Mesenchymal stem cell (in vitro differentiated cells and primary cell): ENCODE results near the gene NFKBIB.
"Not testable (repeated sequence)": the region's sequence is repeated elsewhere in the genome, so short reads cannot be mapped to it uniquely, and the experiment has no call there.

ENCODE experiments used
- DNase-seq: peaks from one replicate; pipeline ENCODE4 v3.0.0-alpha.2; 2013
- H2AFZ ChIP-seq: one replicate; pipeline ENCODE4 v1.6.1; 2013; ENCODE audit warnings: low read depth, mild to moderate bottlenecking, control low read depth, inconsistent platforms, low read length, moderate library complexity
- H2AK5ac ChIP-seq: 2 replicates; pipeline ENCODE4 v1.6.1; 2013; ENCODE audit warnings: low read length, moderate library complexity, mild to moderate bottlenecking, inconsistent platforms; ENCODE audit not compliant: severe bottlenecking
- H2BK120ac ChIP-seq: one replicate; pipeline ENCODE4 v1.6.1; 2013; ENCODE audit warnings: low read depth, mild to moderate bottlenecking, inconsistent platforms, low read length, moderate library complexity
- H2BK12ac ChIP-seq, 2 experiments: one replicate each; pipeline ENCODE4 v1.6.1; 2013; ENCODE audit warnings: inconsistent platforms in 2 of 2, low read length in 2 of 2, mild to moderate bottlenecking in 2 of 2, moderate library complexity in 2 of 2, control low read depth in 1 of 2
- H2BK15ac ChIP-seq: one replicate; pipeline ENCODE4 v1.6.1; 2013; ENCODE audit warnings: mild to moderate bottlenecking, low read depth, inconsistent platforms; ENCODE audit not compliant: poor library complexity, severe bottlenecking
- H2BK5ac ChIP-seq: 2 replicates; pipeline ENCODE4 v1.6.1; 2013; ENCODE audit warnings: low read depth, mild to moderate bottlenecking, low read length, control low read depth, inconsistent platforms; ENCODE audit not compliant: poor library complexity, severe bottlenecking
- H3K14ac ChIP-seq, 2 experiments: one replicate each; pipeline ENCODE4 v1.6.1; 2013; ENCODE audit warnings: inconsistent platforms in 2 of 2, low read length in 2 of 2, control low read depth in 1 of 2, mild to moderate bottlenecking in 1 of 2, moderate library complexity in 1 of 2
- H3K18ac ChIP-seq, 2 experiments: one replicate each; pipeline ENCODE4 v1.6.1; 2013; ENCODE audit warnings: inconsistent platforms in 2 of 2, low read length in 2 of 2, control low read depth in 1 of 2, low read depth in 1 of 2, mild to moderate bottlenecking in 1 of 2
- H3K23ac ChIP-seq, 2 experiments: one replicate each; pipeline ENCODE4 v1.6.1; 2013; ENCODE audit warnings: inconsistent platforms in 2 of 2, low read length in 2 of 2, mild to moderate bottlenecking in 2 of 2, moderate library complexity in 2 of 2, control low read depth in 1 of 2
- H3K27ac ChIP-seq: 2 replicates; pipeline ENCODE4 v1.5.1; 2013; ENCODE audit warnings: mild to moderate bottlenecking, moderate library complexity, low read length, control low read depth, inconsistent platforms; ENCODE audit not compliant: poor library complexity, severe bottlenecking
- H3K27me3 ChIP-seq, 2 experiments: 2 replicates each; pipeline versions ENCODE4 v1.6.1 to v1.7.0; 2013; ENCODE audit warnings: low read length in 2 of 2, mild to moderate bottlenecking in 2 of 2, moderate library complexity in 2 of 2, control low read depth in 1 of 2, inconsistent platforms in 1 of 2; ENCODE audit not compliant: control insufficient read depth in 1 of 2, insufficient read depth in 1 of 2
- H3K36me3 ChIP-seq, 2 experiments: 2 replicates each; pipeline versions ENCODE4 v1.6.1 to v1.7.0; 2013; ENCODE audit warnings: low read length in 2 of 2, control low read depth in 1 of 2, inconsistent platforms in 1 of 2, low read depth in 1 of 2, mild to moderate bottlenecking in 1 of 2; ENCODE audit not compliant: insufficient read depth in 2 of 2, control insufficient read depth in 1 of 2
- H3K4ac ChIP-seq, 2 experiments: one replicate each; pipeline ENCODE4 v1.6.1; 2013; ENCODE audit warnings: inconsistent platforms in 2 of 2, low read length in 2 of 2, mild to moderate bottlenecking in 2 of 2, moderate library complexity in 2 of 2, control low read depth in 1 of 2, low read depth in 1 of 2
- H3K4me1 ChIP-seq: 2 replicates; pipeline ENCODE4 v1.6.1; 2013; ENCODE audit warnings: low read depth, low read length, control low read depth; ENCODE audit not compliant: control insufficient read depth, insufficient read depth
- H3K4me2 ChIP-seq: 2 replicates; pipeline ENCODE4 v1.6.1; 2013; ENCODE audit warnings: low read length, mild to moderate bottlenecking, inconsistent platforms; ENCODE audit not compliant: poor library complexity, severe bottlenecking
- H3K4me3 ChIP-seq, 2 experiments: 2 replicates each; pipeline versions ENCODE4 v1.5.1 to v1.7.0; 2013; ENCODE audit warnings: low read length in 2 of 2, mild to moderate bottlenecking in 2 of 2, control low read depth in 1 of 2, low read depth in 1 of 2; ENCODE audit not compliant: insufficient read depth in 1 of 2
- H3K79me1 ChIP-seq: replicated peaks from 2 replicates; pipeline ENCODE4 v1.6.1; 2013; ENCODE audit warnings: mild to moderate bottlenecking, control low read depth, low read length, inconsistent platforms; ENCODE audit not compliant: poor library complexity, severe bottlenecking
- H3K9ac ChIP-seq: 2 replicates; pipeline ENCODE4 v1.7.0; 2013; ENCODE audit warnings: mild to moderate bottlenecking, low read length, moderate library complexity
- H3K9me3 ChIP-seq: 2 replicates; pipeline ENCODE4 v1.7.0; 2013; ENCODE audit warnings: mild to moderate bottlenecking, low read length; ENCODE audit not compliant: control insufficient read depth
- H4K8ac ChIP-seq: one replicate; pipeline ENCODE4 v1.6.1; 2013; ENCODE audit warnings: inconsistent platforms, mild to moderate bottlenecking, low read length, moderate library complexity
- H4K91ac ChIP-seq: one replicate; pipeline ENCODE4 v1.6.1; 2013; ENCODE audit warnings: mild to moderate bottlenecking, low read length, inconsistent platforms
- WGBS: methylation state at CpG from one replicate; pipeline ENCODE4 v1.1.7; 2013; ENCODE audit warnings: mixed read lengths; 5-methylcytosine and 5-hydroxymethylcytosine counted together

Gene NFKBIB

DNA sequence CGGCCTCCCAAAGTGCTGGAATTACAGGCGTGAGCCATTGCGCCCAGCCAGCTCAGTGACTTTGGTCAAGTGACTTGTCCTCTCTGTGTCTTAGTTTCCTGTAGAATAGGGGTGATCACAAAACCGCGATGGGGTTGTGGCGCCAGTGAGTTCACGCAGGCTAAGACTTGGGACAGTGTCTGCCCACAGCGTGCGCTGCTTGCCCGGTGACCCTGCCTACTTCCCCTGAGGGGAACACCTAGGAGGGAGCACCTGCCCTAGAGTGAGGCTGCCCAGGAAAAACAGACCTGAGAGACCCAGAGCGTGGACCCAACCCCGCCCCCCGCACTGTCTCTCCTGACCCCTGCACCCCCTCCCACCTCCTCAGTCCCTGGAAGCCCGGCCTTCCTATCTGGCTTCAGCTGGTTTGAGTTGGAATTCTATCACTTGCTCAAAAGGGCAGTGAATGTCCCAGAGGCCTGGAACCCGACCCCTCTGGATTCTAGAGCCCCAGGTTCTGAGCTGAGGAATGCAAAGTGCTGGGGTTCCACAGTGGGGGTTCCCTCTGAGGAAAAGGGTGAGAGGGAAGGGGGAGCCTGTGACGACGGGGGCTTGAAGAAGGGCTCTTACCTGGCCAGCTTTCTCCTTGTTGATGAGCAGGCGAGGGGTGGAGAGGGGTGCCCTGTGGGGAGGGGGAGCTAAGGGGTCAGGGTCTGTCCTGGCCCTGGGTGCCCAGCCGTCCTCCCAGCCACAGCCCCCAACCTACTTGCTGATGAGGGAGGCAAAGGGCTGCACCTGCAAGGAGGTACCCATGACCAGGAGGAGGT, 19.5 kb upstream of the NFKBIB start:
- peaks cover 25 to 35% of the 10 kb centered on the region in 2 experiments for H3K36me3 ChIP-seq
- H3K4ac ChIP-seq, result no peak overlapping the region
- H2BK5ac ChIP-seq, result no peak overlapping the region
- H2BK120ac ChIP-seq, result no peak overlapping the region
- H3K18ac ChIP-seq, result no peak overlapping the region
- DNase-seq, result no peak
- peaks cover 3% of the 10 kb centered on the region for H3K4me1 ChIP-seq
- H3K79me1 ChIP-seq, result peaks cover 1% of the 10 kb centered on the region
- H3K9ac ChIP-seq, result no peak overlapping the region
- no peak overlapping the region for H2BK15ac ChIP-seq
- no peaks in the 10 kb centered on the region for H3K9me3 ChIP-seq
- H3K14ac ChIP-seq, result no peak overlapping the region
- H4K8ac ChIP-seq, result no peak overlapping the region
- 92% methylated on average over 17 of the region's 19 CpGs for WGBS
- no peaks in the 10 kb centered on the region for H3K27me3 ChIP-seq
- H3K4me3 ChIP-seq, result no peak overlapping the region
- no peak overlapping the region for H3K4me2 ChIP-seq
- H2BK12ac ChIP-seq, result no peak overlapping the region
- H3K23ac ChIP-seq, result no peak overlapping the region
- no peak overlapping the region for H2AFZ ChIP-seq
- H4K91ac ChIP-seq, result no peak overlapping the region
- no peak overlapping the region for H3K27ac ChIP-seq
- no peak overlapping the region for H2AK5ac ChIP-seq

DNA sequence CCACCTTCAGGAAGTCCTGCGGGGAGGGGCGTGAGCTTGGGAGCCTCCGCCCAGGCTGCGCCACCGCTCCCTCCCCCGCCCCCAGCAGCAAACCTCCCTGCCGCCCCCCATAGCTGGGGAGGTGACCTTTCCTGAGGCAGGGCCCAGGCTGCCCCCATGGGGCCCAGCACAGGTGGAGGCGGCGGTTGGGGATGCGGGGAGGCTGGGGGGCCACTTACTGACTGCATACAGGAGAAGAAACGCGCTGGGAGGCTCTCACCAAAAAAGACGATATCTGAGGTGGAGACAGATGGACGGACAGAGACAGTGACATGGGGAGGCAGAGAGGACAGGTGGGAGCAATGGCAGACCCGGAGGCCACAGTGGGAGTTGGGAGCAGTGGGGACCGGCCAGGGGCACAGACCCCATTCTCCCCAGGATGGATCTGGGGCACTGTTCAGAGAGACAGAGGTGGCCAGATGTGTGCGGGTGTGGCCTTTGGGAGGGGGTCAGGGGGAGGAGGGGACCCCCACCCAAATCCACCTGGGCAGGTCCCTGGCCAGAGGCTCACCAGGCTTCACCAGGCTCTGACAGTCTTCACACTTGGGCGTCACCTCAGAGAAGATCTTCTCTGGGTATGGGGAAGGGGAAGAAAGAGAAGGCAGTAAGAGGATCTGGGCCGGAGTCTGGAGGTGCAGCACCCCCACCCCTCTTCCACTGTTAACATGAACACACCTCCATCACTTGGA, 18.7 kb upstream of the NFKBIB start:
- no peak overlapping the region for H3K4ac ChIP-seq
- DNase-seq, result no peak
- no peak overlapping the region for H4K8ac ChIP-seq
- no peak overlapping the region for H3K9ac ChIP-seq
- no peak overlapping the region for H2BK5ac ChIP-seq
- no peak overlapping the region for H2BK12ac ChIP-seq
- H3K23ac ChIP-seq, result no peak overlapping the region
- H3K4me3 ChIP-seq, result no peak overlapping the region
- WGBS, result 96% methylated on average over 17 of the region's 19 CpGs
- peaks cover 5% of the 10 kb centered on the region for H3K4me1 ChIP-seq
- H3K79me1 ChIP-seq, result peaks cover 1% of the 10 kb centered on the region
- H2AFZ ChIP-seq, result no peak overlapping the region
- no peak overlapping the region for H2BK15ac ChIP-seq
- H2AK5ac ChIP-seq, result no peak overlapping the region
- no peak overlapping the region for H4K91ac ChIP-seq
- no peak overlapping the region for H3K4me2 ChIP-seq
- no peak overlapping the region for H3K14ac ChIP-seq
- no peak overlapping the region for H3K27ac ChIP-seq
- no peak overlapping the region for H3K18ac ChIP-seq
- H3K36me3 ChIP-seq, result peaks cover 25 to 35% of the 10 kb centered on the region in 2 experiments
- no peak overlapping the region for H2BK120ac ChIP-seq
- H3K27me3 ChIP-seq, result no peaks in the 10 kb centered on the region
- H3K9me3 ChIP-seq, result no peaks in the 10 kb centered on the region

DNA sequence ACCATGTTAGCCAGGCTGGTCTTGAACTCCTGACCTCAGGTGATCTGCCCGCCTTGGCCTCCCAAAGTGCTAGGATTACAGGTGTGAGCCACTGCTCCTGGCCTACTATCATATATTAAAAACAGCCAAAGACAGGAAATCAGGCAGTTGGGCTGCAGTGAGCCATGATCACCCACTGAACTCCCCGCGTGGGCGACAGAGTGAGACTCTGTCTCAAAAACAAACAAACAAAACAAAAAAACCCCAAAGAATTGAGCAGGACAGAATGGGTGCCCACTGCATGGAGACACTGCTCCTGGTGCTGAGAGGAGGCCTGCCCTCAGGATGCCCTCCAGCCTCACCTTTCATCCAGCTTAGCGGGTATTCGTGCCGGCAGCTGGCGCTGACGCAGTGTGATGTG, 16.5 kb upstream of the NFKBIB start:
- Histone ChIP-seq H4K8ac (no peak overlapping the region), H3K4me3 (no peak overlapping the region), H3K4me2 (no peak overlapping the region), H2BK5ac (no peak overlapping the region), H3K27ac (no peak overlapping the region), H3K79me1 (peaks cover 1% of the 10 kb centered on the region), H2BK120ac (no peak overlapping the region), H3K9me3 (no peaks in the 10 kb centered on the region), H4K91ac (no peak overlapping the region), H2AK5ac (no peak overlapping the region), H3K9ac (no peak overlapping the region), H3K4me1 (peaks cover 2% of the 10 kb centered on the region), H3K36me3 (peaks cover 35 to 45% of the 10 kb centered on the region in 2 experiments), H2BK15ac (no peak overlapping the region), H2BK12ac (no peak overlapping the region), H3K4ac (no peak overlapping the region), H3K18ac (no peak overlapping the region), H3K23ac (no peak overlapping the region), H2AFZ (no peak overlapping the region), H3K14ac (no peak overlapping the region), H3K27me3 (no peaks in the 10 kb centered on the region)
- WGBS, result 98% methylated on average over 9 of the region's 9 CpGs
- DNase-seq, result no peak

DNA sequence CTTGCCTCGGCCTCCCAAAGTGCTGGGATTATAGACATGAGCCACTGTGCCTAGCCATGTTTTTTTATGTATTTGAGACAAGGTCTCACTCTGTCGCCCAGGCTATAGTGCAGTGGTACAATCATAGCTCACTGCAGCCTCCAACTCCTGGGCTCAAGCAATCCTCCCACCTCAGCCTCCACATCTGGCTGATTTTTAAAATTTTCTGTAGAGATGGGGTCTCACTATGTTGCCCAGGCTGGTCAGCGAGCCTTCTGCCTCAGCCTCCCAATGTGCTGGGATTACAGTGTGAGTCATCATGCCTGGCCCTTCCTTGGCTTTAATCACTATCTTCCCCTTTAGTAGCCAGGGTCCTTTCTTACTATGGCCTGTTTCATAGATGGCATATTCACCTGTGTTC, 15.1 kb upstream of the NFKBIB start:
- H2BK5ac ChIP-seq, H3K4ac ChIP-seq, H2AFZ ChIP-seq, H3K4me2 ChIP-seq, H3K18ac ChIP-seq, H3K27me3 ChIP-seq, H3K4me3 ChIP-seq, H3K23ac ChIP-seq, H2AK5ac ChIP-seq, H4K91ac ChIP-seq, H3K14ac ChIP-seq, DNase-seq, H3K27ac ChIP-seq, H3K9me3 ChIP-seq, H3K9ac ChIP-seq, H2BK12ac ChIP-seq, H2BK120ac ChIP-seq, H2BK15ac ChIP-seq, H4K8ac ChIP-seq, H3K4me1 ChIP-seq, H3K79me1 ChIP-seq: not testable (repeated sequence)
- WGBS, result 95% methylated on average over 3 of the region's 3 CpGs
- peaks cover 44 to 48% of the 10 kb centered on the region in 2 experiments for H3K36me3 ChIP-seq
